CD4-positive, alpha-beta memory T cell (primary cell): ENCODE measurements around the gene C10orf71. TPM values are rescaled to one million over a fixed set of nuclear protein-coding genes. Genes with fewer than 3 reads are reported as not detected.

Experiments
- CTCF ChIA-PET: fragments of 350-600 bp; sonication (Branson Sonifier 250); formaldehyde crosslinking; loops from one replicate; lab custom pipeline; 2021; ENCODE audit warnings: inconsistent platforms; ENCODE audit not compliant: partially characterized antibody; lab: Charles Lee
- POLR2A ChIA-PET: fragments of 350-600 bp; sonication (Branson Sonifier 250); formaldehyde crosslinking; loops from one replicate; lab custom pipeline; 2021; ENCODE audit not compliant: partially characterized antibody; lab: Charles Lee
- DNase-seq, 5 donors: peaks; one replicate each; pipeline versions ENCODE4 v3.0.0 to v3.0.0-alpha.2; 2020 to 2022; ENCODE audit warnings: mixed read lengths in 1 of 5
- H3K27ac ChIP-seq: one replicate; pipeline ENCODE4 v1.7.0; 2013; ENCODE audit warnings: low read depth, low read length
- H3K27me3 ChIP-seq: 2 replicates; pipeline ENCODE4 v1.7.0; 2013; ENCODE audit warnings: mild to moderate bottlenecking, low read length, moderate library complexity; ENCODE audit not compliant: insufficient read depth
- H3K36me3 ChIP-seq: 2 replicates; pipeline ENCODE4 v1.7.0; 2013; ENCODE audit warnings: mild to moderate bottlenecking, low read length, moderate library complexity; ENCODE audit not compliant: insufficient read depth
- H3K4me1 ChIP-seq: 2 replicates; pipeline ENCODE4 v1.7.0; 2013; ENCODE audit warnings: mild to moderate bottlenecking, low read length, moderate library complexity; ENCODE audit not compliant: insufficient read depth
- H3K4me3 ChIP-seq, 2 donors: one replicate each; pipeline ENCODE4 v1.7.0; 2013; ENCODE audit warnings: low read length in 2 of 2, mild to moderate bottlenecking in 1 of 2
- H3K9me3 ChIP-seq, 2 donors: one replicate each; pipeline ENCODE4 v1.7.0; 2013; ENCODE audit warnings: low read length in 2 of 2, control low read depth in 1 of 2; ENCODE audit not compliant: control insufficient read depth in 1 of 2
- H3K27ac Mint-ChIP-seq, 7 donors: one replicate each; pipeline ENCODE4 v1.8.0; 2020 to 2021; ENCODE audit warnings: mixed read lengths in 7 of 7, mild to moderate bottlenecking in 6 of 7, inconsistent platforms in 3 of 7, moderate library complexity in 3 of 7
- H3K27me3 Mint-ChIP-seq, 2 donors: one replicate each; pipeline ENCODE4 v1.8.0; 2020 to 2021; ENCODE audit warnings: mixed read lengths in 2 of 2
- H3K36me3 Mint-ChIP-seq, 2 donors: one replicate each; pipeline ENCODE4 v1.8.0; 2020 to 2021; ENCODE audit warnings: mixed read lengths in 2 of 2, inconsistent platforms in 1 of 2, mild to moderate bottlenecking in 1 of 2
- H3K4me1 Mint-ChIP-seq, 4 donors: one replicate each; pipeline ENCODE4 v1.8.0; 2020 to 2021; ENCODE audit warnings: mixed read lengths in 4 of 4, mild to moderate bottlenecking in 1 of 4
- H3K4me3 Mint-ChIP-seq, 8 donors: one replicate each; pipeline ENCODE4 v1.8.0; 2020 to 2021; ENCODE audit warnings: mixed read lengths in 8 of 8, mild to moderate bottlenecking in 7 of 8, moderate library complexity in 6 of 8, inconsistent platforms in 3 of 8
- H3K9me3 Mint-ChIP-seq, 8 donors: one replicate each; pipeline ENCODE4 v1.8.0; 2020 to 2021; ENCODE audit warnings: mixed read lengths in 8 of 8, mild to moderate bottlenecking in 5 of 8, inconsistent platforms in 3 of 8, moderate library complexity in 1 of 8
- intact Hi-C: fragments of 100-400 bp; cut with micrococcal nuclease; formaldehyde crosslinking; loops from one replicate; pipeline ENCODE4 v1.15.1; 2023
- polyA plus RNA-seq, 2 donors: library from polyadenylated mRNA; unstranded; fragments of 300-500 nt; fragmentation: Illumina TruSeq; gene quantifications; one replicate each; pipeline ENCODE4 v1.2.3, GENCODE V29; 2021
- total RNA-seq, 2 experiments: library from RNA; stranded (reverse); gene quantifications; one replicate each; pipeline ENCODE4 v1.2.3, GENCODE V29; 2021

Gene C10orf71
- total RNA-seq: not detected
- polyA plus RNA-seq: not detected

DNA sequence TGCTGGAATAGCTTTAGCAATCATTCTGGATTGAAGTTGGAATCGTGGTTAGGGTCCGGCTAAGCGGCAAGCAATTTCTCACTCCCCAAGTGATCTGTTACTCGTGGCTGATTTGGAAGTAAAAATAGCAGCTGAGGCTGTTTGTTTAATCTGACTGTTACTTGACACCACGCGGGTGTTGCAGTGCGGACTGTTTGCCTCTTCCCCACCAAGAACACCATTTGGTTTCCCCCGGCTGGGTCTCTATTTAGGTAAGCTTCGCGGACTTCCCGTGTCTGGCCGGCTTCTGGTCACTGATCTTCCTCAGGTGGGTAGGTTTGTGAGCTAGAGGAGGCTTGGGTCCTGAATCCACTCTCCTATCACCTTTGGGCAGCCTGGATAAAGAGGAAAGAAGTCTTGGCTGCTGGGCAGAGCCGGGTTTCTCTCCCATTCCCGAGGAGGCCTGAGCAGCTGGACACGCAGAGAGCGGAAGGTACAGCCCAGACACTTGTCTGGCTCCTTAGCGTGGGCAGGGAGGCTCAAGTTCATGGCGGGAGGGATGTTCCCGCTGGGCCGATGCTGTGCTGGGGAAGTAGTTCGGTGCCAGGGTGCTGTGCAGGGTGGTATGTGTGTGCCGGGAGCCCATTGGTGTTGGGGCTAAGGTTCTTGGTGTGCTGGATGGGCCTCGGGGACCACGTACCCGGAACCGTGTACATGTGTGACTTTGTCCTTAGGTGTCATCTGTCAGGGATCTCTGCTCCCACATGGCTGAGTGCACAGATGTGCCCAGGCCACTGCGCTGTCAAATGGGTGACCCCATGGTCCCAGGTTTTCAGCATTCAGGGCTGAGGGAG is at the start of gene C10orf71:
C10orf71 (plus strand) TSS at position 188 of the 833 bp plus-strand sequence. CDS start 23,376 bp downstream, outside the sequence.
- POLR2A ChIA-PET: interaction anchor here (0.9 kb wide), 1 partner anchor 10 kb away, joined by 3 read pairs; no protein-coding TSS in a partner anchor
- no peak within 1 kb of the TSS for H3K4me3 Mint-ChIP-seq
- intact Hi-C loops: no loop called here

GRCh38 chr10:49252313-49253034 is 46.5 kb upstream of the C10orf71 start:
- H3K4me1 Mint-ChIP-seq: no peaks in the 10 kb centered on the region
- H3K27ac Mint-ChIP-seq: no peak overlapping the region
- peaks cover 16% of the 10 kb centered on the region for H3K4me1 ChIP-seq
- no peaks in the 10 kb centered on the region for H3K36me3 ChIP-seq
- peaks cover 0 to 2% of the 10 kb centered on the region in 2 donors for H3K27me3 Mint-ChIP-seq
- ChIA-PET CTCF (no interaction called here), POLR2A (no interaction called here)
- DNase-seq: no peak
- no peaks in the 10 kb centered on the region for H3K9me3 ChIP-seq
- no peaks in the 10 kb centered on the region for H3K36me3 Mint-ChIP-seq
- no peak overlapping the region for H3K4me3 Mint-ChIP-seq
- peaks cover 0 to 5% (median under 1%) of the 10 kb centered on the region in 8 donors for H3K9me3 Mint-ChIP-seq
- intact Hi-C loops: loop anchor here (2.0 kb wide), 1 partner anchor 68 kb away; no protein-coding TSS in a partner anchor
- no peak overlapping the region for H3K4me3 ChIP-seq
- no peaks in the 10 kb centered on the region for H3K27me3 ChIP-seq
- no peak overlapping the region for H3K27ac ChIP-seq

More for the DNA sequence above, at the start of gene C10orf71:
- no peak within 1 kb of the TSS for H3K27ac Mint-ChIP-seq
- Histone ChIP-seq H3K9me3 (no peaks in the 10 kb centered on the region), H3K4me1 (no peaks in the 10 kb centered on the region), H3K27ac (no peak within 1 kb of the TSS), H3K4me3 (no peak within 1 kb of the TSS), H3K36me3 (no peaks in the 10 kb centered on the region), H3K27me3 (no peaks in the 10 kb centered on the region)
- no peaks in the 10 kb centered on the region for H3K9me3 Mint-ChIP-seq
- H3K36me3 Mint-ChIP-seq: no peaks in the 10 kb centered on the region
- H3K27me3 Mint-ChIP-seq: peaks cover 0 to 3% of the 10 kb centered on the region in 2 donors
- DNase-seq: no peak
- CTCF ChIA-PET: no interaction called here
- H3K4me1 Mint-ChIP-seq: no peaks in the 10 kb centered on the region

- no peak overlapping the region for H3K27ac ChIP-seq
- Mint-ChIP-seq H3K4me1 (no peaks in the 10 kb centered on the region), H3K27ac (no peak overlapping the region), H3K4me3 (no peak overlapping the region), H3K27me3 (peaks cover 0 to 2% of the 10 kb centered on the region in 2 donors), H3K9me3 (peaks cover 0 to 4% (median 0%) of the 10 kb centered on the region in 8 donors), H3K36me3 (no peaks in the 10 kb centered on the region)
- peaks cover 16% of the 10 kb centered on the region for H3K4me1 ChIP-seq
- no peak overlapping the region for H3K4me3 ChIP-seq
- no peaks in the 10 kb centered on the region for H3K27me3 ChIP-seq
- CTCF ChIA-PET: no interaction called here
- no peaks in the 10 kb centered on the region for H3K36me3 ChIP-seq
- intact Hi-C loops: loop anchor here (2.0 kb wide), 1 partner anchor 69 kb away; no protein-coding TSS in a partner anchor
- no peak for DNase-seq
- no peaks in the 10 kb centered on the region for H3K9me3 ChIP-seq
- POLR2A ChIA-PET: no interaction called here
Measured at GRCh38 chr10:49253340-49253906, 45.5 kb upstream of the C10orf71 start.

DNA sequence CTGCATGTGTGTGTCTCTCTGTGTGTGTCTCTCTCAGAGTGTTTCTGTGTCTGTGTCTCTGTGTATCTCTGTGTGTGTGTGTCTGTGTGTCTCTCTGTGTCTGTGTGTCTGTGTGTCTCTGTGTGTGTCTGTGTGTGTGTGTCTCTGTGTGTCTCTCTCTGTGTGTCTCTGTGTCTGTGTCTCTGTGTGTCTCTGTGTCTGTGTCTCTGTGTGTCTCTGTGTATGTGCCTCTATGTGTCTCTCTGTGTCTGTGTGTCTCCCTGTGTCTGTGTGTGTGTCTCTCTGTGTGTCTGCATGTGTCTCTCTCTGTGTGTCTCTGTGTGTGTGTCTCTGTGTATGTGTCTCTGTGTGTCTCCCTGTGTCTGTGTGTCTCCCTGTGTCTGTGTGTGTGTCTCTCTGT is 44.8 kb upstream of the C10orf71 start:
- POLR2A ChIA-PET: no interaction called here

GRCh38 chr10:49254556-49255318 is 44.2 kb upstream of the C10orf71 start:
- Mint-ChIP-seq H3K27me3 (peaks cover 0 to 4% of the 10 kb centered on the region in 2 donors), H3K36me3 (no peaks in the 10 kb centered on the region), H3K27ac (no peak overlapping the region), H3K9me3 (peaks cover 0 to 4% (median 0%) of the 10 kb centered on the region in 8 donors), H3K4me3 (no peak overlapping the region), H3K4me1 (no peaks in the 10 kb centered on the region)
- no peak overlapping the region for H3K27ac ChIP-seq
- H3K36me3 ChIP-seq: no peaks in the 10 kb centered on the region
- H3K9me3 ChIP-seq: no peaks in the 10 kb centered on the region
- no peaks in the 10 kb centered on the region for H3K27me3 ChIP-seq
- intact Hi-C loops: no loop called here
- H3K4me3 ChIP-seq: no peak overlapping the region
- peak; percentile 17 to 52 (median 31) for DNase-seq
- H3K4me1 ChIP-seq: peaks cover 16% of the 10 kb centered on the region
- ChIA-PET POLR2A (no interaction called here), CTCF (no interaction called here)

More for the DNA sequence above, 44.8 kb upstream of the C10orf71 start:
- Mint-ChIP-seq H3K27ac (no peak overlapping the region), H3K4me3 (no peak overlapping the region), H3K9me3 (peaks cover 0 to 4% (median 0%) of the 10 kb centered on the region in 8 donors), H3K36me3 (no peaks in the 10 kb centered on the region), H3K27me3 (peaks cover 0 to 2% of the 10 kb centered on the region in 2 donors), H3K4me1 (no peaks in the 10 kb centered on the region)
- H3K27me3 ChIP-seq: no peaks in the 10 kb centered on the region
- H3K4me3 ChIP-seq: no peak overlapping the region
- CTCF ChIA-PET: no interaction called here
- no peak overlapping the region for H3K27ac ChIP-seq
- H3K9me3 ChIP-seq: no peaks in the 10 kb centered on the region
- intact Hi-C loops: no loop called here
- no peak for DNase-seq
- peaks cover 16% of the 10 kb centered on the region for H3K4me1 ChIP-seq
- H3K36me3 ChIP-seq: no peaks in the 10 kb centered on the region

DNA sequence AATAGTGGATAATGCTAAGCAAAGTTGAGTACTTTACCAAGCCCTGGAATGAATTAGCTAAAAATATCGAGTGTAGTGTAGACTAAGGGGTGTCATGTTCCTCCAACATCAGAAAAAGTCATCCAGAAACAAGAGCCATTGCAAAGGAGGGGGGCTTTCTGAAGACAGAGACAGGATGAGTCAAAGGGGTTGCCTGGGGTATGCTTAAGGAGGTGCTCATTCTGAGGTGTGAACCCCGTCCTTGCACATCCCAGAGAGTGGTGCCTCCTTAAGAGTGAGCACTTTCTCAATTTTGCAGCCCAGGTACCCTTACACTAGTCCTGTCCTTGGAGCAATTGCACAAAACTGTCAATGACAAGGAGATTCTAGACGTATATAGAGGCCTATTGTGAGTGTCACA is 43.1 kb upstream of the C10orf71 start:
- ChIA-PET CTCF (no interaction called here), POLR2A (no interaction called here)
- no peak for DNase-seq
- Mint-ChIP-seq H3K27ac (no peak overlapping the region), H3K4me3 (peak overlapping the region in 1 of 8 donors; percentile 30), H3K27me3 (peaks cover 0 to 4% of the 10 kb centered on the region in 2 donors), H3K9me3 (peaks cover 0 to 4% (median under 1%) of the 10 kb centered on the region in 8 donors), H3K4me1 (no peaks in the 10 kb centered on the region), H3K36me3 (no peaks in the 10 kb centered on the region)
- Histone ChIP-seq H3K27me3 (no peaks in the 10 kb centered on the region), H3K4me3 (no peak overlapping the region), H3K36me3 (no peaks in the 10 kb centered on the region), H3K4me1 (peaks cover 16% of the 10 kb centered on the region), H3K9me3 (no peaks in the 10 kb centered on the region), H3K27ac (no peak overlapping the region)
- intact Hi-C loops: no loop called here
